DMS153 (cell line): Measurements from ENCODE around the gene USP36.
"Not testable (repeated sequence)": the region's sequence is repeated elsewhere in the genome, so short reads cannot be mapped to it uniquely, and the experiment has no call there.

Source experiments
- DNase-seq: peaks from one replicate; lab custom pipeline; 2025; lab: John Stamatoyannopoulos, UW

USP36 gene

DNA sequence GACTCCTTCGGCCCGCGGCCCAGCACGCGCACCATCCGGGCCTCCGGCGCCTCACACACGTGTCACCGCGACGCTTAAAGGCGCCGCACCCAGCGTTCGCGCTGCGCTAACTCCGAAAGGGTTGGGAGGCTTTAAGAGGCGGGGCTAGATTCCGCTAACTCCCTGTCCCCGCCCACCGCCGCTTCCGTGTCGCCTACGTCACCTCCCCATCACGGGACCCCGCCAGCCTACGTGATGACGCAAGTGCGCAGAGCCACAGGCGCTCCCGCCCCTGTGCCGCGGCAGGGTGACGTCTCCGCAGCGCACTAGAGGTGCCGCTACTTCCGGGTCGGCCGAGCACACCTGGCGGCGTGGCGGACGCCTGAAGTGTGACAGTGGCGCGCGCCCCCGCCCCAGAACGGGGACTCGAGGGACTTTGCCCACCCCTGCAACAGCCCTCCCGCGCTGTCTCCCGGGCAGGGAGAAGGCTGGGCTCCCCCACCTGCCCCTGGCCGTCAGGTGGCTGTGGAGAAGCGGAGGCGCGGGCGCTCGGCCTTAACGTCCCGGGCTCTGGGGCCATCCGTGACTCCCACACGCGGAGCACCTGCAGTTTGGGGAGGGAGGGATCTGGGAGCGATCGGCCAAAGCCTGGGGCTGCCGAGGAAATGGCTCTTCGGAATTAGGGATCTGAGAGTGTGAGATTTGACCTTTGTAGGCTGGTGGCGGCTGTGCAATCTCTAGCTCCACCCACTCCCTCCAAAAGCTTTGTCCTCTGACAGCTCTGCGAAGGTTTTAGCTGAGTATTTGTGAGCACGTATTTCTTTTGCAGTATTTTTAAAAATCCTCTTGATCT lies at the start of gene USP36:
TSS of gene USP36 (minus strand) at position 35 of the 832 bp plus-strand sequence. CDS start 4,451 bp downstream, outside the sequence.
- peak; percentile 98 for DNase-seq

DNA sequence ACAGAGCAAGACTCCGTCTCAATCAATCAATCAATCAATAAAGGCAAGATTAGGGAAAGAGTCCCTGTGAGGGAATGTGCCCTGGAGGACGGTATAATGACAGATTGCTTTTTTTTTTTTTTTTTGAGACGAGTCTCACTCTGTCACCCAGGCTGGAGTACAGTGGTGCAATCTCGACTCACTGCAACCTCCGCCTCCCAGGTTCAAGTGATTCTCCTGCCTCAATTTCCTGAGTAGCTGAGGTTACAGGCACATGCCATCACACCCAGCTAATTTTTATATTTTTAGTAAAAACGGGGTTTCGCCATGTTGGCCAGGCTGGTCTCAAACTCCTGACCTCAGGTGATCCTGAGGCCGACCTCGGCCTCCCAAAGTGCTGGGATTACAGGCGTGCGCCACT lies 49.5 kb upstream of the USP36 start:
- DNase-seq, result not testable (repeated sequence)

DNA sequence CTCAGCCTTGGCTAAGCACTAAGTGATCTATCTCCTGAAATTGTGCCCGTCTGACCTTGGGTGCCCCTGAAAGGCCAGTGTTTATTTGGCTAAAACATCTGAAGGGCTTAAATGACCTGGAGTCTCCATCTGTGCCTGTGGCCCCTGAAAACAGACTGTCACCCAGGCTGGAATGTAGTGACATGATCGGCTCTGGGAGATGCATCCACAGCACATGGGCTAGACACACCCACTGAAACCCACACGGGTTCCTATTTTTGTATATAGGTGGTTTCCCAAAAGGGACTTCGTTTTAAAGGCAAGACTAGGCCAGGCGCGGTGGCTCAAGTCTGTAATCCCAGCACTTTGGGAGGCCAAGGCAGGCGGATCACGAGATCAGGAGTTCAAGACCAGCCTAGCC lies 48.9 kb upstream of the USP36 start:
- DNase-seq, result no peak

DNA sequence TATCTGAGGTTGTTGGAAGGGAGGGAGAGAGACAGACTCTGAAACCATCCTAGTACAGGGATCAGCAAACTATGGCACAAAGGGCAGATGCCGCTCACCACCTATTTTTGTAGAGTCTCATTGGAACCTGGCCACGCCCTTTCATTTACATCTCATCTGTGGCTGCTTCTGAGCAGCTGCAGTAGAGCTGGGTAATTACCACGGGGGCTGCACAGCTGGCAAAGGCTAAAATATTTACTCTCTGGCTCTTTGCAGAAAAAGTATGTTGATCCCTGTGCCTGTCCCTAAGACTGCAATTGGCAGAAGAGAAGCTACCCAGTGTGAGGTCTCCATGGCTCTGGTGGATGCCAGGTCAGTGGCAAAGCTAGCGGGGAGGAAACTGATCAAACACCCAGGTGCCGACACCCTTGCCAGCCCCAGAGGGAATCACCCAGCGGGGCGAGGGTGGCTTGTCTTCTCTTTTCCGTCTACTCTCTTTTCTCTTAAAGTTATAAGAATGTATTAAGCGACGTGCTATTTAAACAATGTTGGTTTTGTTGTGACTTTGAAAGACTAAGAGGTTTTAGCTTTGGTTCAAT lies 48.4 kb upstream of the USP36 start:
- DNase-seq, result no peak

DNA sequence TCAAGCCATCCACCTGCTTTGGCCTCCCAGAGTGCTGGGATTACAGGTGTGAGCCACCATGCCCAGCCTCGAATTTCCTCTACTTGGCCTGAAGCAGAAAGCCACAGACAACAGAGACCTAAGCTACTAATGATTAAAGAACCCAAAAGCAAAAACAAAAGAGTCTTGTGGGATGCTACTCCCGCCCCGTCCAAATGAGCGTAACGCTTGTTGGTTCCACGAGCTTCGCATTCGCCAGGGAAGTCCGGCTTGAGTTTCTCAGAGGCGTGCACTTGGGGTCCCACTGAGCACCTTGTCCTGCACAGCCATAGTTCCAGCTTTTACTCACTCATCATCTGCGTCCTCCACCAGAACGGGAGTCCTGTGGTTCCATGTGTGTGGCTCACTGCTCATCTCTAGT lies 46.3 kb upstream of the USP36 start:
- DNase-seq, result no peak

DNA sequence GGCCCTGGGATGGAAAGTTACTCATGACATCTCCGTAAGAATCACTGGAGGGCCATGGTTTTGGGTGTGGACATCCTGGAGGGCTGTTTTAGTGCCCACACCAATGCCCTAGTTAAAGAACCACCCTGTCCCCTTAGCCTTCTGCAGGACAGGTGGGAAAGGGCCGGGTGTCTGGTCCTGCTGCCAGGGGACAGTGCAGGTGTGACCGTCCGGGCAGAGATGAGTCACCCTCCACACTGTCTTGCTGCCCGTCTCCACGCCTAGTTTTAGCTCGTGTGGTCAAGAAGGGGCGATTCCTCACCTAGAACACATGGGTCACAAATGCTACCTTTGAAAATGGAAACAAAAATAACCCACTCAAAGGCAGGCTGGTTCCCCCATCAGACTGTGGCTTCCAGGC lies 45.3 kb upstream of the USP36 start:
- no peak for DNase-seq

GRCh38 chr17:78884876-78885667 lies 44.5 kb upstream of the USP36 start:
- DNase-seq, result no peak

DNA sequence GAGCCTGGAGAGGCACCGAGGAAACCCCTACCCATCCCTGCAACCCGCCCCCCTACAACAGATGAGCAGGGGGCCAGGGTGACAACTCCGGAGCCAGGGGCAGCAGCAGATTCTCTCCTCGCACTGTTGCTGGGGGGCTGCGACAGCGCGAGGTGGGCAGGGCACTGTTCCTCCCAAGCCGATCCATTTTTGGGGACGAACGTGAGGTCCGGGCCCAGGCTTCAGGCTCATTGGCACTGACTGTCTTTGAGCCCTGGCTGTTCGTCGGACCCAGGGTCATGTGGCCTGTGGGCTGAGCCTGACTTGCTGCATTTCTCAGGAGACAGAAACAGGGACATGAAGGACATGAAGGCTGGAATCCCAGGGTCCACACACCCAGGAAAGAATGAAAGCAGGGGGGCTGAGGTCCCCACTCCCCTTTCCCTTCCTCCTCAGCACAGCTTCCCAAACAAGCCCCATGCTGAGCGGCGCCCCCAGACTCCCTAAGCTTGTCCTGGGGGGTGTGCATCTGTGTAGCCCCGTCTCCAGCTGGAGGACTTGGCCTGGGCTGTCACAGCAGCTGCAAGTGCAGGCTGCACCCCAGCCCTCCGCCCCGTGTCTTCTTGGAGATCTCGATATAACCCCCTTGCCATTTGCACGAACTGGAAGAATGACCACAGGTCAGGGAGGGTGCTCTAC lies 43.7 kb upstream of the USP36 start:
- no peak for DNase-seq

- peak; percentile 83 for DNase-seq
These were observed 43.0 kb upstream of the USP36 start for GRCh38 chr17:78883533-78884131.

DNA sequence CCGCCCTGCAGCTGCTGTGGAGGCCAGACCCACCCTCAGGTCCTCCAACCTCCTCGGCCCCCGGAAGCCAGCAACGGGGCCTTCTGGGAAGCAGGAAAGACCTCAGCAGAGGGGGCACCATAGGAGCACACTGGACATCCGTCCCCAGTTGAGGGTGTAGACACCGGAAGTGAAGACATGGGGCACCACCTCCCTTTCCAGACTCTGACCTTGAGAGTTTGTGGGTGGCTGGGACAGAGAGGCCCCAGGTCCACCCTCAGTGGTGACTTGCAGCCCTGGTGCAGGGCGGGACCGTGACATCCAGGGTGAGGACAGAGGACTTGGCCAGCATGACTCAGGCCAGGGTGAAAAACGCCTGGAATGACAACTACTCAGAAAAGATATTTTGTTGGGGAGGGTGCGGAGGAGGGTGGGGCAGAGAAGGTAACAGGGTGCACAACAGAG lies 42.5 kb upstream of the USP36 start:
- DNase-seq, result no peak

DNA sequence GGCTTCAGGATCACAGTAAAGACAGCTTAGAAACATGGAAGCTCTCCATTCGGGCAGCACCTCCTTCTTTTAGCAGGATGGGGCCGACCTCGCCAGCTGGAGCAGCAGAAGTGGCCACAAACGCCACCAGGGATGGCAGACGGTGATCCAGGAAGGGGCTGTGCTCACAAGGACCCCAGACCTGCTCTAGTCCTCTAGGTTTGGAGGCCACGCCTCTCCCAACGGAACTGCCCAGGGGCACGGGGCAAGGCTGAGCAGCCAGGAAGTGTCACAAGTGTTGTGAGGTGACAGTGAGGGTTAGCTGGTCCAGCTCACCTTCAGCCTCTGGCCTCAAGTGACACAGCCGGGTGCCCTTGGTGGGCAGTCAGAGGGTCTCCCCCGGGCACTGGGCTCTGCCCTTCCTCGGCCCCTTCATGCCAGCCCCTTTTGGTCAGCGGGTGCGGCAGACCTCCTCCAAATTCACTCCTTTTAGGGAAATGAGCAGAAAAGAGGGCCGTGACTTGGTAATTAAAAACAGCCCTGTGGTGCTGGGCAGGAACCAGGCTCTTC lies 42.0 kb upstream of the USP36 start:
- no peak for DNase-seq

DNA sequence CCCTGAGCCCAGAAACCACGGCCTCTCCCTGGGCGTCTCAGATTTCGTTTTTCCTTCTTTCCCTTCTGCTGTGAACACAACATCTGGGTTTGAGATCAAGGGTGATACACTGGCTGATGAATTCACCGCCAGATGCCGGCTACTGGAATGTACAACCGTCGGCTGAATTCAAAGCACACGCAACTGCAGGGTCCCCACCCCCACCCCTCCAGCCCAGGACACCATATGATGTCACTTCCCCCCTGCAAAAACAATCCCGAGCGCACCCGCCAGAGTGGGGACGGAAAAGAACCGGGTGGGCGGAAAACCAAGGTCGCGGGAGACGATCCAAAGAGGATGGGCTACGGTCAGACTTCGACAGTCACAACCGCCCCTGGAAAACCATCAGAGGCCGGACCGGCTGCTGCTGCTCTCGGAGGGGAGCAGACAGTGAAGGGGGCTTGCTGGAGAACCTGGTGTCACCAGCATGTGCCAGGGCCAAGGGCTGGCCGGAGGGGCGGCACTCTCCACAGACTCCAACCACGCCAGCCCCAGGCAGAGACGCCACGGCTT lies 39.1 kb upstream of the USP36 start:
- DNase-seq, result no peak

GRCh38 chr17:78878871-78879527 lies 38.4 kb upstream of the USP36 start:
- DNase-seq, result no peak

DNA sequence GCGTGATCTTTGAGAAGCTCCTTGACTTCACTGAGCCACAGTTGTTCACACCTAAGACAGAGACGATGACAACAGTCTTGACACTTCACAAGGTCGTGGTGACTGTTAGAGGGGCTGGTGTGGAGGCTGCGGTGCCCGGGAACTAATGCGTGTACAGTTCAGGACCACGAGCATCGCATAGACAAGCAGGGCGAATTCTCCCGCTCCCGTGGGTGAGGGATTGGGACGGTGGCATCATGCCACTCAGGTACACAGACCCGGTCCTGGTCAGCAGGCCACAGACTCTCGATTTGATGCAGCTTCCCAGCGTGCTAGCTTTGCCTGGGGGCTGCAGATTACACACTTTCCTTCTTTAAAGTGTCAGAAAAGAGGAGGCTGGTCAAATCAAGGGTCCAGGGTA lies 37.6 kb upstream of the USP36 start:
- no peak for DNase-seq

DNA sequence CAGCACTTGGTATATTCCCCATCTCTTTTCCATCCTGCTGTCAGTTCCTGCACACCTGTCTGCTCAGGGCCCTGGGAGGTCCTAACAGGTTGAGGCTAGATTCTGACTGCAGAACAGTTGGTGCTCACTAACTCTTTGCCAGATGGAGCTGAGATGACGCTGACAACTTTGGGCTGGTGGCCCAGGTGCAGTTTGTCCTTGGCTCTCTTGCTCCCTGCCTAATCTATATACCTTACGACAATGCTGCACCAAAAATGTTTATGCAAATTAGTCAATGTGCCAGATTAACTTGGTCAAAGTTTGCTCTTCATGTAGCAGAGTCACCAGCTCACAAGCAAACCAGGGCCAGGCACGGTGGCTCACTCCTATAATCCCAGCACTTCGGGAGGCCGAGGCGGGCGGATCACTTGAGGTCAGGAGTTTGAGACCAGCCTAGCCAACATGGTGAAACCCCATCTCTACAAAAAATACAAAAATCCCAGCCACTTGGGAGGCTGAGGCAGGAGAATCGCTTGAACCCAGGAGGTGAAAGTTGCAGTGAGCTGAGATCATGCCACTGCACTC lies 36.4 kb upstream of the USP36 start:
- DNase-seq, result not testable (repeated sequence)

- no peak for DNase-seq
These were observed 35.5 kb upstream of the USP36 start for GRCh38 chr17:78876094-78876597.

- DNase-seq, result no peak
These were observed 34.9 kb upstream of the USP36 start for GRCh38 chr17:78875363-78876093.

GRCh38 chr17:78873519-78874340 lies 33.1 kb upstream of the USP36 start:
- peak; percentile 66 for DNase-seq
